ENCODE data around the gene BEX4. TPM values are rescaled to one million over a fixed set of nuclear protein-coding genes. Genes with fewer than 3 reads are reported as not detected.

BEX4 gene, protein sequence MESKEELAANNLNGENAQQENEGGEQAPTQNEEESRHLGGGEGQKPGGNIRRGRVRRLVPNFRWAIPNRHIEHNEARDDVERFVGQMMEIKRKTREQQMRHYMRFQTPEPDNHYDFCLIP
- 39.3 and 46.8 TPM in 2 replicates for total RNA-seq (2014; rRNA removed; shearing (Covaris generic))
- 120 and 135 TPM in 2 replicates for polyA plus RNA-seq (2016; fragmentation: Nextera tagmentation; extraction: Ambion mirVana)
- long read RNA-seq, transcript BEX4-202 (3 exons, 1,328 nt), result major isoform, 84 of 91 reads
- long read RNA-seq, partial matches to known transcripts, result 1 of 91 reads
- long read RNA-seq, other reads (novel, unspliced or antisense), result 4 of 91 reads

DNA sequence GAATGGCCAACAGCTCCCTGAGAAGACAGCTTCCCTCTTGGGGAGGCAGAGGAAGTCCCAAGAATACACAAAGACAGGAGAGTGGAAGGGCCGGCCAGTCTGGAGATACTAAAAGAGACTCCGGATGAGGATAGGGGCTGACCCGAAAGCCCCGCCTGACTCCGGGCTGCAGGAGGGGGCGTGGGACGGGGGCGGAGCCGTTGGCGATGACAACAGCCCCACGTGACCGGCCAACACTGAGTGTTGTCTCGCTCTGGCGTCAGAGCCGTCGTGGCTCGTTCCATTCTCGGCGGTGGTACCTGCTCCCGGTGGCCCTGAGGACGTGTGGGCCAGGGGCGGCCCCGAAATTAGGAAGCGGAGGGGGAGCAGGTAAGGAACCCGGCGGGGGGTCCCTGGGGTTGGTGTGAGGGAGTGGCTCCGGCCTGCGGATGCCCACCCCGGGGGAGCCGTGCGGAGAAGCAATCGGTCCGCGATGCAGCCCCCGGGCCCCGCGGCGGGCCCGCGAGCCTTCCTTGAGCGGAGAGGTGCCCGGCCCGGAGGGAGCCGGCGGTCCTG, at the start of gene BEX4:
Gene BEX4 (plus strand): TSS at position 239 of the 555 bp plus-strand sequence. CDS start 1,046 bp downstream, outside the sequence.
- Histone ChIP-seq H3K27ac (ENCODE audit: low read depth) (peak within 1 kb of the TSS; percentile 96), H3K9me2 (ENCODE audit: insufficient read depth) (no peaks in the 10 kb centered on the region), H2AFZ (no peak within 1 kb of the TSS), H4K20me1 (replicated peaks; ENCODE audit: insufficient read depth) (no peaks in the 10 kb centered on the region), H3K79me2 (replicated peaks; ENCODE audit: insufficient read depth) (peaks cover 5% of the 10 kb centered on the region; the same call in 1 of the 2 replicates), H3K36me3 (ENCODE audit: insufficient read depth) (no peaks in the 10 kb centered on the region), H3F3A (replicated peaks; ENCODE audit: low read depth) (no peaks in the 10 kb centered on the region), H3K4me2 (peak within 1 kb of the TSS; percentile 76), H3K4me3 (peak within 1 kb of the TSS; percentile 70), H3K27me3 (ENCODE audit: insufficient read depth) (peaks cover 2% of the 10 kb centered on the region; the same call in 1 of the 2 replicates), H3K4me1 (ENCODE audit: insufficient read depth) (0 out of 2 replicates have a peak, but pooled peaks cover 6% of the 10 kb centered on the region)
- Mint-ChIP-seq H3K4me1 (peaks cover 20% of the 10 kb centered on the region), H3K4me3 (peak within 1 kb of the TSS; percentile 77), H3K27me3 (ENCODE audit: insufficient read depth, low read depth, poor library complexity) (peaks cover 5% of the 10 kb centered on the region), H3K36me3 (ENCODE audit: low read depth) (peaks cover 21% of the 10 kb centered on the region), H3K9me3 (no peaks in the 10 kb centered on the region), H3K27ac (peak within 1 kb of the TSS; percentile 96)
- ATAC-seq (peak; percentile 87), DNase-seq (ENCODE audit: low spot score) (peak; percentile 87)
- TF ChIP-seq STAT1 (IDR thresholded peaks at IDR 0.05; ENCODE audit: unreplicated experiment) (no peak), POLR2AphosphoS5 (IDR thresholded peaks at IDR 0.05; ENCODE audit: low read depth) (peak; percentile 83), CREB1 (CRISPR knock-in tag; IDR thresholded peaks at IDR 0.05; ENCODE audit: low read depth) (peak; percentile 66)

DNA sequence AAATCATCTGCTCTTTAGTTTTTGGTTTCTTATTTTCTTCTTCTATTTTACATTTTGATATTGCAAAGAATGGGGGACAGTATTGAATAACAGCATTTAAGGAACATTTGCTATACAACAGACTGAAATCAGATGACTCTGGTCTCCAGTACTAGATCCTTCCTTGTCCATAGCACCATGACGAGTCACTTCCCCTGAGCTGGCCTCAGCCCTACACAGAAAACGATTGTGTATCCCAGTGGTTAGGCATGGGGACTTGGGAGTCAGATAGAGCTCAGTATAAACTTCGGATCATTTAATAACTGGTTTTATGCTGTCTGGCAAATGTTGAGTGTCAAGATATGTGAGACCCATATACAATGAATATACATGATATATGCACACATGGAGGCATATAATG, 44.7 kb upstream of the BEX4 start:
- H3K27ac Mint-ChIP-seq, result no peak overlapping the region
- no peaks in the 10 kb centered on the region for H3K36me3 Mint-ChIP-seq (ENCODE audit: low read depth)
- DNase-seq (ENCODE audit: low spot score) (no peak), ATAC-seq (no peak)
- no peaks in the 10 kb centered on the region for H3K27me3 Mint-ChIP-seq (ENCODE audit: insufficient read depth, low read depth, poor library complexity)
- Histone ChIP-seq H3F3A (replicated peaks; ENCODE audit: low read depth) (no peaks in the 10 kb centered on the region), H3K4me1 (ENCODE audit: insufficient read depth) (no peaks in the 10 kb centered on the region), H3K27me3 (ENCODE audit: insufficient read depth) (no peaks in the 10 kb centered on the region), H2AFZ (no peak overlapping the region), H3K27ac (ENCODE audit: low read depth) (no peak overlapping the region), H4K20me1 (replicated peaks; ENCODE audit: insufficient read depth) (no peaks in the 10 kb centered on the region), H3K79me2 (replicated peaks; ENCODE audit: insufficient read depth) (no peaks in the 10 kb centered on the region), H3K4me3 (no peak overlapping the region), H3K36me3 (ENCODE audit: insufficient read depth) (no peaks in the 10 kb centered on the region), H3K9me2 (ENCODE audit: insufficient read depth) (no peaks in the 10 kb centered on the region), H3K4me2 (no peak overlapping the region)
- no peaks in the 10 kb centered on the region for H3K9me3 Mint-ChIP-seq
- H3K4me3 Mint-ChIP-seq, result no peak overlapping the region
- H3K4me1 Mint-ChIP-seq, result peaks cover 4% of the 10 kb centered on the region; the same call in 1 of the 3 replicates
- TF ChIP-seq EZH2phosphoT487 (IDR thresholded peaks at IDR 0.05; ENCODE audit: unreplicated experiment), result no peak

DNA sequence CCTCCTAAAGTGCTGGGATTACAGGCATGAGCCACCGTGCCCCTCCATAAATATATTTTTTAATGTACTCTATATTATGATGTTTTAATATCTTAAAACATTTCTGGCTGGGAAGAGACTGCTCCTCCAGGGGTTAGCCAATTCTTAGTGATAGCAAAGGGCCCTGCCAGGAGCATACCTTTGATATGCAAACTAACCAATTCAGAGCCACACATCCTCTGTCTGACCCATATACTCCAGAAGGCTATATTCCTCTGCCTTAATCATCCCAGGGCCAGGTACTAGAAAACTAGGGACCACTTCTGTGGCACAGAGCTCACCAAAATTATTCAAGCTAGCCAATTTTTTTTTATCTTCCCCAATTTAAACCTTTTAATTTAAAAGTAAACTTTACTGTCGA, 43.6 kb upstream of the BEX4 start:
- Mint-ChIP-seq H3K36me3 (ENCODE audit: low read depth) (no peaks in the 10 kb centered on the region), H3K4me3 (no peak overlapping the region), H3K27ac (no peak overlapping the region), H3K9me3 (no peaks in the 10 kb centered on the region), H3K27me3 (ENCODE audit: insufficient read depth, low read depth, poor library complexity) (peaks cover 2% of the 10 kb centered on the region), H3K4me1 (peaks cover 8% of the 10 kb centered on the region; the same call in 2 of the 3 replicates)
- Histone ChIP-seq H3K4me3 (no peak overlapping the region), H3F3A (replicated peaks; ENCODE audit: low read depth) (no peaks in the 10 kb centered on the region), H3K4me2 (no peak overlapping the region), H3K79me2 (replicated peaks; ENCODE audit: insufficient read depth) (no peaks in the 10 kb centered on the region), H3K9me2 (ENCODE audit: insufficient read depth) (no peaks in the 10 kb centered on the region), H3K27ac (ENCODE audit: low read depth) (no peak overlapping the region), H3K36me3 (ENCODE audit: insufficient read depth) (no peaks in the 10 kb centered on the region), H3K4me1 (ENCODE audit: insufficient read depth) (no peaks in the 10 kb centered on the region), H3K27me3 (ENCODE audit: insufficient read depth) (no peaks in the 10 kb centered on the region), H2AFZ (no peak overlapping the region), H4K20me1 (replicated peaks; ENCODE audit: insufficient read depth) (no peaks in the 10 kb centered on the region)
- TF ChIP-seq JUNB (IDR thresholded peaks at IDR 0.05; ENCODE audit: unreplicated experiment), result no peak
- TF ChIP-seq POLR2AphosphoS5 (IDR thresholded peaks at IDR 0.05; ENCODE audit: low read depth), result no peak
- no peak for TF ChIP-seq EZH2 (IDR thresholded peaks at IDR 0.05; ENCODE audit: low read depth, unreplicated experiment)
- TF ChIP-seq, protein P1, sequence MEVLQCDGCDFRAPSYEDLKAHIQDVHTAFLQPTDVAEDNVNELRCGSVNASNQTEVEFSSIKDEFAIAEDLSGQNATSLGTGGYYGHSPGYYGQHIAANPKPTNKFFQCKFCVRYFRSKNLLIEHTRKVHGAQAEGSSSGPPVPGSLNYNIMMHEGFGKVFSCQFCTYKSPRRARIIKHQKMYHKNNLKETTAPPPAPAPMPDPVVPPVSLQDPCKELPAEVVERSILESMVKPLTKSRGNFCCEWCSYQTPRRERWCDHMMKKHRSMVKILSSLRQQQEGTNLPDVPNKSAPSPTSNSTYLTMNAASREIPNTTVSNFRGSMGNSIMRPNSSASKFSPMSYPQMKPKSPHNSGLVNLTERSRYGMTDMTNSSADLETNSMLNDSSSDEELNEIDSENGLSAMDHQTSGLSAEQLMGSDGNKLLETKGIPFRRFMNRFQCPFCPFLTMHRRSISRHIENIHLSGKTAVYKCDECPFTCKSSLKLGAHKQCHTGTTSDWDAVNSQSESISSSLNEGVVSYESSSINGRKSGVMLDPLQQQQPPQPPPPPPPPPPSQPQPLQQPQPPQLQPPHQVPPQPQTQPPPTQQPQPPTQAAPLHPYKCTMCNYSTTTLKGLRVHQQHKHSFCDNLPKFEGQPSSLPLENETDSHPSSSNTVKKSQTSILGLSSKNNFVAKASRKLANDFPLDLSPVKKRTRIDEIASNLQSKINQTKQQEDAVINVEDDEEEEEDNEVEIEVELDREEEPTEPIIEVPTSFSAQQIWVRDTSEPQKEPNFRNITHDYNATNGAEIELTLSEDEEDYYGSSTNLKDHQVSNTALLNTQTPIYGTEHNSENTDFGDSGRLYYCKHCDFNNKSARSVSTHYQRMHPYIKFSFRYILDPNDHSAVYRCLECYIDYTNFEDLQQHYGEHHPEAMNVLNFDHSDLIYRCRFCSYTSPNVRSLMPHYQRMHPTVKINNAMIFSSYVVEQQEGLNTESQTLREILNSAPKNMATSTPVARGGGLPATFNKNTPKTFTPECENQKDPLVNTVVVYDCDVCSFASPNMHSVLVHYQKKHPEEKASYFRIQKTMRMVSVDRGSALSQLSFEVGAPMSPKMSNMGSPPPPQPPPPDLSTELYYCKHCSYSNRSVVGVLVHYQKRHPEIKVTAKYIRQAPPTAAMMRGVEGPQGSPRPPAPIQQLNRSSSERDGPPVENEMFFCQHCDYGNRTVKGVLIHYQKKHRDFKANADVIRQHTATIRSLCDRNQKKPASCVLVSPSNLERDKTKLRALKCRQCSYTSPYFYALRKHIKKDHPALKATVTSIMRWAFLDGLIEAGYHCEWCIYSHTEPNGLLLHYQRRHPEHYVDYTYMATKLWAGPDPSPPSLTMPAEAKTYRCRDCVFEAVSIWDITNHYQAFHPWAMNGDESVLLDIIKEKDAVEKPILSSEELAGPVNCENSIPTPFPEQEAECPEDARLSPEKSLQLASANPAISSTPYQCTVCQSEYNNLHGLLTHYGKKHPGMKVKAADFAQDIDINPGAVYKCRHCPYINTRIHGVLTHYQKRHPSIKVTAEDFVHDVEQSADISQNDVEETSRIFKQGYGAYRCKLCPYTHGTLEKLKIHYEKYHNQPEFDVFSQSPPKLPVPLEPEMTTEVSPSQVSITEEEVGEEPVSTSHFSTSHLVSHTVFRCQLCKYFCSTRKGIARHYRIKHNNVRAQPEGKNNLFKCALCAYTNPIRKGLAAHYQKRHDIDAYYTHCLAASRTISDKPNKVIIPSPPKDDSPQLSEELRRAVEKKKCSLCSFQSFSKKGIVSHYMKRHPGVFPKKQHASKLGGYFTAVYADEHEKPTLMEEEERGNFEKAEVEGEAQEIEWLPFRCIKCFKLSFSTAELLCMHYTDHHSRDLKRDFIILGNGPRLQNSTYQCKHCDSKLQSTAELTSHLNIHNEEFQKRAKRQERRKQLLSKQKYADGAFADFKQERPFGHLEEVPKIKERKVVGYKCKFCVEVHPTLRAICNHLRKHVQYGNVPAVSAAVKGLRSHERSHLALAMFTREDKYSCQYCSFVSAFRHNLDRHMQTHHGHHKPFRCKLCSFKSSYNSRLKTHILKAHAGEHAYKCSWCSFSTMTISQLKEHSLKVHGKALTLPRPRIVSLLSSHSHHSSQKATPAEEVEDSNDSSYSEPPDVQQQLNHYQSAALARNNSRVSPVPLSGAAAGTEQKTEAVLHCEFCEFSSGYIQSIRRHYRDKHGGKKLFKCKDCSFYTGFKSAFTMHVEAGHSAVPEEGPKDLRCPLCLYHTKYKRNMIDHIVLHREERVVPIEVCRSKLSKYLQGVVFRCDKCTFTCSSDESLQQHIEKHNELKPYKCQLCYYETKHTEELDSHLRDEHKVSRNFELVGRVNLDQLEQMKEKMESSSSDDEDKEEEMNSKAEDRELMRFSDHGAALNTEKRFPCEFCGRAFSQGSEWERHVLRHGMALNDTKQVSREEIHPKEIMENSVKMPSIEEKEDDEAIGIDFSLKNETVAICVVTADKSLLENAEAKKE (CRISPR knock-in tag; IDR thresholded peaks at IDR 0.05), result no peak
- DNase-seq (ENCODE audit: low spot score), result peak; percentile 3
- ATAC-seq, result peak; percentile 62

All from GM23338 (cell line).